Naive thymus-derived CD4-positive, alpha-beta T cell (primary cell): ENCODE data around the gene MLXIPL. TPM values are rescaled to one million over a fixed set of nuclear protein-coding genes. Genes with fewer than 3 reads are reported as not detected.

ENCODE experiments used
- ATAC-seq: fragments of 150-1000 bp; cut with Tn5 transposase; 2 replicates; pipeline ENCODE4 v1.10.0; 2021; ENCODE audit warnings: mild to moderate bottlenecking, moderate library complexity
- CTCF ChIA-PET: fragments of 350-600 bp; sonication (Branson Sonifier 250); formaldehyde crosslinking; loops from one replicate; lab custom pipeline; 2021; ENCODE audit warnings: antibody characterized with exemption; lab: Charles Lee
- POLR2A ChIA-PET: fragments of 350-600 bp; sonication (Branson Sonifier 250); formaldehyde crosslinking; loops from one replicate; lab custom pipeline; 2021; ENCODE audit warnings: antibody characterized with exemption, inconsistent platforms; lab: Charles Lee
- DNase-seq, 9 donors: peaks; one replicate each; pipeline versions ENCODE4 v3.0.0 to v3.0.0-alpha.2; 2020 to 2022; ENCODE audit warnings: mixed read lengths in 1 of 9
- H3K27ac ChIP-seq: one replicate; pipeline ENCODE4 v1.7.0; 2013; ENCODE audit warnings: mild to moderate bottlenecking, low read depth, low read length, moderate library complexity
- H3K27me3 ChIP-seq, 2 donors: one replicate each; pipeline ENCODE4 v1.7.0; 2013; ENCODE audit warnings: low read length in 2 of 2, mild to moderate bottlenecking in 2 of 2, moderate library complexity in 2 of 2; ENCODE audit not compliant: control insufficient read depth in 2 of 2, insufficient read depth in 2 of 2
- H3K36me3 ChIP-seq, 3 experiments: 1 replicate in 2 of 3; 2 replicates in 1 of 3; pipeline ENCODE4 v1.7.0; 2013; ENCODE audit warnings: low read length in 3 of 3, mild to moderate bottlenecking in 3 of 3, moderate library complexity in 1 of 3; ENCODE audit not compliant: insufficient read depth in 3 of 3, control insufficient read depth in 2 of 3
- H3K4me1 ChIP-seq, 2 donors: one replicate each; pipeline ENCODE4 v1.7.0; 2013; ENCODE audit warnings: low read length in 2 of 2, mild to moderate bottlenecking in 2 of 2, moderate library complexity in 1 of 2; ENCODE audit not compliant: control insufficient read depth in 2 of 2, insufficient read depth in 2 of 2
- H3K4me3 ChIP-seq: 2 replicates; pipeline ENCODE4 v1.7.0; 2013; ENCODE audit warnings: mild to moderate bottlenecking, low read length
- H3K9me3 ChIP-seq, 3 experiments: 1 replicate in 2 of 3; 2 replicates in 1 of 3; pipeline ENCODE4 v1.7.0; 2013; ENCODE audit warnings: low read length in 3 of 3; ENCODE audit not compliant: control insufficient read depth in 2 of 3
- H3K27ac Mint-ChIP-seq, 9 donors: one replicate each; pipeline ENCODE4 v1.8.0; 2020 to 2022; ENCODE audit warnings: mixed read lengths in 9 of 9, mild to moderate bottlenecking in 8 of 9, moderate library complexity in 5 of 9, inconsistent platforms in 2 of 9
- H3K27me3 Mint-ChIP-seq, 5 donors: one replicate each; pipeline ENCODE4 v1.8.0; 2021 to 2022; ENCODE audit warnings: mixed read lengths in 5 of 5, mild to moderate bottlenecking in 1 of 5
- H3K36me3 Mint-ChIP-seq, 5 donors: one replicate each; pipeline ENCODE4 v1.8.0; 2020 to 2022; ENCODE audit warnings: mixed read lengths in 5 of 5, mild to moderate bottlenecking in 3 of 5, inconsistent platforms in 1 of 5
- H3K4me1 Mint-ChIP-seq, 7 donors: one replicate each; pipeline ENCODE4 v1.8.0; 2020 to 2022; ENCODE audit warnings: mixed read lengths in 7 of 7, mild to moderate bottlenecking in 3 of 7, inconsistent platforms in 1 of 7
- H3K4me3 Mint-ChIP-seq, 10 donors: one replicate each; pipeline ENCODE4 v1.8.0; 2020 to 2022; ENCODE audit warnings: mild to moderate bottlenecking in 10 of 10, mixed read lengths in 10 of 10, moderate library complexity in 6 of 10, inconsistent platforms in 2 of 10
- H3K9me3 Mint-ChIP-seq, 11 donors: one replicate each; pipeline ENCODE4 v1.8.0; 2020 to 2022; ENCODE audit warnings: mixed read lengths in 11 of 11, mild to moderate bottlenecking in 4 of 11, inconsistent platforms in 1 of 11, moderate library complexity in 1 of 11
- intact Hi-C, 2 donors: fragments of 100-400 bp; cut with micrococcal nuclease; formaldehyde crosslinking; loops; one replicate each; pipeline ENCODE4 v1.15.1; 2023
- polyA plus RNA-seq, 2 donors: library from polyadenylated mRNA; unstranded; fragments of 300-500 nt; fragmentation: Illumina TruSeq; gene quantifications; one replicate each; pipeline ENCODE4 v1.2.3, GENCODE V29; 2021
- total RNA-seq, 6 experiments: library from RNA in 5 of 6; stranded (reverse) in 5 of 6; gene quantifications; 1 replicate in 5 of 6; 2 replicates in 1 of 6; pipeline ENCODE4 v1.2.3 and lab custom pipeline; 2021 to 2026

The MLXIPL gene
- total and polyA plus RNA-seq, 7 experiments from 2014 or later, result not detected

DNA sequence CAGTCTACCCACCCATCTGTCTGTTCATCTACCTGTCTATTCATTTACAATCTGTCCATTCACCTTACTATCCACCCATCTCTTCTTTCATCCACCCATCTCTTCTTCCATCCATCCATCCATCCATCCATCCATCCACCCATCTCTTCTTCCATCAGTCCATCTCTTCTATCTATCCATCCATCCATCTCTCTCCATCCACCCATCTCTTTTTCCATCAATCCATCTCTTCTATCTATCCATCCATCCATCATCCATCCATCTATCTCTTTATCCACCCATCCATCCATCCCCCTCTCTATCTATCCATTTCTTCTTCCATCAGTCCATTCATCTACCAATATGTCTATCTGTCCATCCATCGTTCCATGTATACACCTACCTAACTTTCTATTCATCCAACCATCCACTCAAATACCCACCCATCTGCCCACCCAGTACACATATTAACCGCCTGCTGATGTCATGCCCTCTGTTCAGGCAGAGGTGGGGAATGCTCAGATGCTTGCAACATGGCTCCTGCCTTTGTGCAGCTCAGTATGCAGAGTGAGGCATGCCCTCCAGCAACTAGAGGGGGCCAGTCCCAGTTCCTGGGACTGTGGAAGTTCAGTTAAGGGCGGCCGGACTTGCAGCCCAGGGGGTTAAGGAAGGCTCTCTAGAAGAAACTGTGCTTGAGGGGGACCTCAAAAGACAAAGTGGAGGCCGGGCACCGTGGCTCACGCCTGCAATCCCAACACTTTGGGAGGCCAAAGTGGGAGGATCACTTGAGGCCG lies 11.3 kb upstream of the MLXIPL start:
- ATAC-seq (no peak), DNase-seq (no peak)
- Mint-ChIP-seq H3K36me3 (peaks cover 0 to 4% (median 0%) of the 10 kb centered on the region in 5 donors), H3K4me3 (no peak overlapping the region), H3K4me1 (peaks cover 0 to 2% (median 0%) of the 10 kb centered on the region in 7 donors), H3K27me3 (peaks cover 18 to 42% (median 31%) of the 10 kb centered on the region in 5 donors), H3K9me3 (peaks cover 0 to 6% (median 0%) of the 10 kb centered on the region in 11 donors), H3K27ac (no peak overlapping the region)
- no peak overlapping the region for H3K4me3 ChIP-seq
- H3K9me3 ChIP-seq, result peaks cover 0 to under 1% (median 0%) of the 10 kb centered on the region in 3 experiments
- no peaks in the 10 kb centered on the region for H3K36me3 ChIP-seq
- intact Hi-C loops, result no loop called here
- ChIA-PET CTCF (interaction anchor here (0.9 kb wide), 1 partner anchor 70 kb away, joined by 3 read pairs; no protein-coding TSS in a partner anchor), POLR2A (no interaction called here)
- H3K27me3 ChIP-seq, result no peaks in the 10 kb centered on the region
- no peaks in the 10 kb centered on the region for H3K4me1 ChIP-seq
- no peak overlapping the region for H3K27ac ChIP-seq

DNA sequence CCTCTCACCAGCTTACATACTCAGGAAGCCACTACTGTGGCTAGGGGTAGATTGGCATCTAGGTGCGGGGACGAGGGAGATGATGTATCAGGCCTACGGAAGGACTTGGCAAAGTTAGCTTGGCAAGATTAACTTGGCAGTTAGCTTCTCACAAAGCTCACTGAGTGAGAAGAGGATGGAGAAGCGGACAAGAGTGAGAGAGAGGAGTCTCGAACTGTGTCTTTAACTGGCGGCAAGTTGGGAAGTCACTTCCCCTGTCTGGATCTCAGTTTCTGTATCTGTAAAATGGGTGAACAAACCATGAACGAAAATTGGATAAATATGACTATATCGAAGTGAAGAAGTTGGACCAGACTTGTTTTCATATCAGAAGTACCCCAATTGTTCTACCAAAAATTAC lies 9.5 kb upstream of the MLXIPL start:
- Histone ChIP-seq H3K36me3 (no peaks in the 10 kb centered on the region), H3K4me1 (no peaks in the 10 kb centered on the region), H3K4me3 (no peak overlapping the region), H3K27ac (no peak overlapping the region), H3K27me3 (no peaks in the 10 kb centered on the region), H3K9me3 (no peaks in the 10 kb centered on the region)
- Mint-ChIP-seq H3K4me3 (no peak overlapping the region), H3K27ac (no peak overlapping the region), H3K27me3 (peaks cover 22 to 50% (median 36%) of the 10 kb centered on the region in 5 donors), H3K9me3 (peaks cover 0 to 3% (median 0%) of the 10 kb centered on the region in 11 donors), H3K36me3 (peaks cover 0 to 4% (median 0%) of the 10 kb centered on the region in 5 donors), H3K4me1 (peaks cover 0 to 2% (median 0%) of the 10 kb centered on the region in 7 donors)
- POLR2A ChIA-PET, result no interaction called here
- intact Hi-C loops, result no loop called here
- CTCF ChIA-PET, result no interaction called here
- DNase-seq (no peak), ATAC-seq (no peak)

DNA sequence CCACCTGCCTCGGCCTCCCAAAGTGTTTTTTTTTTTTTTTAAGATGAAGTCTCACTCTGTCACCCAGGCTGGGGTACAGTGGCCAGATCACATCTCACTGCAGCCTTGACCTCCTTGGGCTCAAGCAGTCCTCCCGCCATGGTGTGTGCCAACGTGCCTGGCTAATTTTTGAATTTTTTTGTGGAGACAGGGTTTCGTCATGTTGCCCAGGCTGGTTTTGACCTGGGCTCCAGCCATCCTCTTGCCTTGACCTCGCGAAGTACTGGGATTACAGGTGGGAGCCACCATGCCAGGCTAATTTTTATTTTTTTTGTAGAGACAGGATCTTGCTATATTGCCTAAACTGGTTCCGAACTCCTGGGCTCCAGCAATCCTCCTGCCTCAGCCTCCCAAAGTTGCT lies 9.0 kb upstream of the MLXIPL start:
- Mint-ChIP-seq H3K27ac (no peak overlapping the region), H3K4me1 (peaks cover 0 to 2% (median 0%) of the 10 kb centered on the region in 7 donors), H3K4me3 (no peak overlapping the region), H3K9me3 (peaks cover 0 to 3% (median 0%) of the 10 kb centered on the region in 11 donors), H3K27me3 (peaks cover 27 to 55% (median 41%) of the 10 kb centered on the region in 5 donors), H3K36me3 (peaks cover 0 to 4% (median 0%) of the 10 kb centered on the region in 5 donors)
- no peak overlapping the region for H3K4me3 ChIP-seq
- H3K36me3 ChIP-seq, result no peaks in the 10 kb centered on the region
- H3K27me3 ChIP-seq, result no peaks in the 10 kb centered on the region
- POLR2A ChIA-PET, result no interaction called here
- no peaks in the 10 kb centered on the region for H3K4me1 ChIP-seq
- DNase-seq (no peak), ATAC-seq (no peak)
- CTCF ChIA-PET, result no interaction called here
- H3K27ac ChIP-seq, result no peak overlapping the region
- intact Hi-C loops, result no loop called here
- no peaks in the 10 kb centered on the region for H3K9me3 ChIP-seq

DNA sequence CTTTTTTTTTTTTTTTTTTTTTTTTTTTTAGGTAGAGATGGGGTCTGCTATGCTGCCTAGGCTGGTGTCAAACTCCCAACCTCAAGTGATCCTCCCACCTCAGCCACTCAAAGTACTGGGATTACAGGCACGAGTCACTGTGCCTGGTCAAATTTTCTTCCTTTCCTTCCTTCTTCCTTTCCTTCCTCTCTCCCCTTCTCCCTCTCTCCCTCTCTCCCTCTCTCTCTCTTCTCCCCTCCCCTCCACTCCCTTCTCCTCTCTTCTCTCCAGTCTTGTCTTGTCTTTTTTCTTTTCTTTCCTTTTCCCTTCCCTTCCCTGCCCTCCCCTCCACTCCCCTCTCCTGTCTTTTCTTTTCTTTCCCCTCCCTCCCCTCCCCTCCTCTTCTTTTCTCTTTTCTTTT lies 7.2 kb upstream of the MLXIPL start:
- peaks cover 0 to 1% (median 0%) of the 10 kb centered on the region in 11 donors for H3K9me3 Mint-ChIP-seq
- Histone ChIP-seq H3K4me3 (no peak overlapping the region), H3K27me3 (no peaks in the 10 kb centered on the region), H3K4me1 (no peaks in the 10 kb centered on the region), H3K27ac (no peak overlapping the region), H3K36me3 (no peaks in the 10 kb centered on the region), H3K9me3 (no peaks in the 10 kb centered on the region)
- DNase-seq (no peak), ATAC-seq (no peak)
- intact Hi-C loops, result no loop called here
- H3K27ac Mint-ChIP-seq, result no peak overlapping the region
- peaks cover 39 to 67% (median 48%) of the 10 kb centered on the region in 5 donors for H3K27me3 Mint-ChIP-seq
- peaks cover 0 to 2% (median 0%) of the 10 kb centered on the region in 7 donors for H3K4me1 Mint-ChIP-seq
- H3K36me3 Mint-ChIP-seq, result peaks cover 0 to 4% (median 0%) of the 10 kb centered on the region in 5 donors
- ChIA-PET POLR2A (no interaction called here), CTCF (no interaction called here)
- H3K4me3 Mint-ChIP-seq, result no peak overlapping the region

DNA sequence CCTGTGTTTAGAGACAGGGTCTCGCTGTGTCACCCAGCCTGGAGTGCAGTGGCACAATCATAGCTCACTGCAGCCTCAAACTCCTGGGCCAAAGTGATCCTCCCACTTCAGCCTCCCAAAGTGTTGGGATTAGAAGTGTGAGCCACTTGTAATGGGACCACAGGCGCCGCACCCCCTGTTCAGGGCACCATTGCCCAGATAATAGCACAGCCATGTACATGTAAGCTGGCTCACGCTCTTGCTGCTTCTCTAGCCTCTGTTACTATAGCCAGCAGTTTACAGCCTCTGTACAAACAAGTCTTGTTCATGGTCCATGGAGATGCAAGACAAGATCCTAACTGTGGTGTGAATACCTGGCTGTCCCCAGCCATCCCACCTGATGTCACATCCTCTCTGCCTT lies 4.2 kb upstream of the MLXIPL start:
- H3K27ac Mint-ChIP-seq, result no peak overlapping the region
- H3K9me3 Mint-ChIP-seq, result no peaks in the 10 kb centered on the region
- no peak for ATAC-seq
- H3K4me1 ChIP-seq, result no peaks in the 10 kb centered on the region
- ChIA-PET CTCF (interaction anchor here (1.1 kb wide), 1 partner anchor 21 kb away, joined by 3 read pairs; no protein-coding TSS in a partner anchor), POLR2A (no interaction called here)
- intact Hi-C loops, result no loop called here
- peaks cover 31 to 64% (median 55%) of the 10 kb centered on the region in 5 donors for H3K27me3 Mint-ChIP-seq
- peaks cover 0 to 3% (median 3%) of the 10 kb centered on the region in 7 donors for H3K4me1 Mint-ChIP-seq
- no peak overlapping the region for H3K4me3 Mint-ChIP-seq
- H3K36me3 ChIP-seq, result no peaks in the 10 kb centered on the region
- H3K27me3 ChIP-seq, result peaks cover 0 to 10% of the 10 kb centered on the region in 2 donors
- no peaks in the 10 kb centered on the region for H3K36me3 Mint-ChIP-seq
- no peaks in the 10 kb centered on the region for H3K9me3 ChIP-seq
- H3K27ac ChIP-seq, result no peak overlapping the region
- DNase-seq, result no peak
- H3K4me3 ChIP-seq, result no peak overlapping the region

DNA sequence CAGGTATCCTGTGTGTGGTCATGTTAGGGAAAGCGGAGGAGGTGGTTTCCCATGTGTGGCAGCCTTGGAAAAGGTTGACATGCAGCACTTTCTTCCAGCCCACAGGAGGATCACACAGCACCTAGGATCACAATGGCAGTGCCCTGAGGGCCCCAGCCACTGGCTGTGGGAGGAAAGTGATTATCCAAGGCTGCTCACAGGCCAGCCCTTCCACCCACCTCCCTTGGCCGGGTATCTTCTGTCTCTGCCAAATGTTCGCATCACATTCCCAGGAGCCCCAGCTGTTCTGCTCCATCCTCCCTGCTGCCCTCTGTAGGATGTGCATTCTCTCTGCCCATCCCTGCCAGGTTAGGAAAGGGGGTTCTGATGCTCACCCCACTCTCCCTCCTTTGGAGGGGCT lies 2.5 kb upstream of the MLXIPL start:
- no peak overlapping the region for H3K27ac Mint-ChIP-seq
- no peaks in the 10 kb centered on the region for H3K36me3 Mint-ChIP-seq
- peaks cover 33 to 70% (median 50%) of the 10 kb centered on the region in 5 donors for H3K27me3 Mint-ChIP-seq
- H3K4me1 Mint-ChIP-seq, result peaks cover 0 to 9% (median 5%) of the 10 kb centered on the region in 7 donors
- ChIA-PET POLR2A (no interaction called here), CTCF (no interaction called here)
- no peak overlapping the region for H3K4me3 Mint-ChIP-seq
- Histone ChIP-seq H3K27me3 (peaks cover 0 to 10% of the 10 kb centered on the region in 2 donors), H3K9me3 (no peaks in the 10 kb centered on the region), H3K27ac (no peak overlapping the region), H3K4me1 (no peaks in the 10 kb centered on the region), H3K36me3 (no peaks in the 10 kb centered on the region), H3K4me3 (no peak overlapping the region)
- intact Hi-C loops, result no loop called here
- DNase-seq (no peak), ATAC-seq (no peak)
- H3K9me3 Mint-ChIP-seq, result no peaks in the 10 kb centered on the region
